ENCODE results near the gene RELCH. TPM values are rescaled to one million over a fixed set of nuclear protein-coding genes. Genes with fewer than 3 reads are reported as not detected.

The RELCH gene
- total and polyA plus RNA-seq, 2 of the 13 experiments (the other 11 are each of a cell fraction or from before 2014, with no cell fraction given) = 5.6 to 31.7 TPM

- TF ChIP-seq HNF1B (CRISPR knock-in tag; IDR thresholded peaks at IDR 0.05) (0 out of 2 replicates have a peak, but pooled peaks have one; percentile 9), ZBTB39 (CRISPR knock-in tag; IDR thresholded peaks at IDR 0.05) (0 out of 2 replicates have a peak, but pooled peaks have one; percentile 61), BCLAF1 (IDR thresholded peaks at IDR 0.05) (no peak), ZNF18 (CRISPR knock-in tag; IDR thresholded peaks at IDR 0.05; ENCODE audit: insufficient replicate concordance) (no peak), ZNF180 (CRISPR knock-in tag; IDR thresholded peaks at IDR 0.05; ENCODE audit: borderline replicate concordance, low read depth) (no peak), PRDM10 (CRISPR knock-in tag; IDR thresholded peaks at IDR 0.05; ENCODE audit: low read depth) (0 out of 2 replicates have a peak, but pooled peaks have one; percentile 11), HNRNPUL1 (IDR thresholded peaks at IDR 0.05; ENCODE audit: low read depth, low read length) (no peak), ELF3 (CRISPR knock-in tag; IDR thresholded peaks at IDR 0.05) (0 out of 2 replicates have a peak, but pooled peaks have one; percentile 38), HMGXB4 (CRISPR knock-in tag; IDR thresholded peaks at IDR 0.05; ENCODE audit: borderline replicate concordance in 1 of 2, low read depth in 1 of 2) (peak; percentile 5 to 18; a peak in 2 of 4 replicates), HOXA5 (CRISPR knock-in tag; IDR thresholded peaks at IDR 0.05) (peak; percentile 71; the same call in 1 of the 2 replicates)
Measured at GRCh38 chr18:62186774-62187542, at the start of gene RELCH, which contains the start of gene PIGN (continued).
